ENCODE measurements around the gene MACROD1.
A peak's percentile ranks its signal among the peaks of the same experiment; 100 is the strongest.

Gene MACROD1

GRCh38 chr11:64165842-64166635 lies at the start of gene MACROD1:
Gene MACROD1 (minus strand): TSS chr11:64166113. CDS start chr11:64165994, 119 bp downstream.
- Histone ChIP-seq H3K4me1 (peaks cover 0 to 26% (median 16%) of the 10 kb centered on the region in 4 donors), H3K4me3 (peak within 1 kb of the TSS; percentile 59 to 62), H3K36me3 (no peaks in the 10 kb centered on the region), H3K9me3 (no peaks in the 10 kb centered on the region), H3K27me3 (no peaks in the 10 kb centered on the region), H3K27ac (peak within 1 kb of the TSS; percentile 63 to 75)
- peak; percentile 88 to 92 for DNase-seq
- TF ChIP-seq, protein P1, sequence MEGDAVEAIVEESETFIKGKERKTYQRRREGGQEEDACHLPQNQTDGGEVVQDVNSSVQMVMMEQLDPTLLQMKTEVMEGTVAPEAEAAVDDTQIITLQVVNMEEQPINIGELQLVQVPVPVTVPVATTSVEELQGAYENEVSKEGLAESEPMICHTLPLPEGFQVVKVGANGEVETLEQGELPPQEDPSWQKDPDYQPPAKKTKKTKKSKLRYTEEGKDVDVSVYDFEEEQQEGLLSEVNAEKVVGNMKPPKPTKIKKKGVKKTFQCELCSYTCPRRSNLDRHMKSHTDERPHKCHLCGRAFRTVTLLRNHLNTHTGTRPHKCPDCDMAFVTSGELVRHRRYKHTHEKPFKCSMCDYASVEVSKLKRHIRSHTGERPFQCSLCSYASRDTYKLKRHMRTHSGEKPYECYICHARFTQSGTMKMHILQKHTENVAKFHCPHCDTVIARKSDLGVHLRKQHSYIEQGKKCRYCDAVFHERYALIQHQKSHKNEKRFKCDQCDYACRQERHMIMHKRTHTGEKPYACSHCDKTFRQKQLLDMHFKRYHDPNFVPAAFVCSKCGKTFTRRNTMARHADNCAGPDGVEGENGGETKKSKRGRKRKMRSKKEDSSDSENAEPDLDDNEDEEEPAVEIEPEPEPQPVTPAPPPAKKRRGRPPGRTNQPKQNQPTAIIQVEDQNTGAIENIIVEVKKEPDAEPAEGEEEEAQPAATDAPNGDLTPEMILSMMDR (IDR thresholded peaks at IDR 0.05): no peak
- intact Hi-C loops (cut with DNase I; ENCODE audit: low total_unique reads): no loop called here

DNA sequence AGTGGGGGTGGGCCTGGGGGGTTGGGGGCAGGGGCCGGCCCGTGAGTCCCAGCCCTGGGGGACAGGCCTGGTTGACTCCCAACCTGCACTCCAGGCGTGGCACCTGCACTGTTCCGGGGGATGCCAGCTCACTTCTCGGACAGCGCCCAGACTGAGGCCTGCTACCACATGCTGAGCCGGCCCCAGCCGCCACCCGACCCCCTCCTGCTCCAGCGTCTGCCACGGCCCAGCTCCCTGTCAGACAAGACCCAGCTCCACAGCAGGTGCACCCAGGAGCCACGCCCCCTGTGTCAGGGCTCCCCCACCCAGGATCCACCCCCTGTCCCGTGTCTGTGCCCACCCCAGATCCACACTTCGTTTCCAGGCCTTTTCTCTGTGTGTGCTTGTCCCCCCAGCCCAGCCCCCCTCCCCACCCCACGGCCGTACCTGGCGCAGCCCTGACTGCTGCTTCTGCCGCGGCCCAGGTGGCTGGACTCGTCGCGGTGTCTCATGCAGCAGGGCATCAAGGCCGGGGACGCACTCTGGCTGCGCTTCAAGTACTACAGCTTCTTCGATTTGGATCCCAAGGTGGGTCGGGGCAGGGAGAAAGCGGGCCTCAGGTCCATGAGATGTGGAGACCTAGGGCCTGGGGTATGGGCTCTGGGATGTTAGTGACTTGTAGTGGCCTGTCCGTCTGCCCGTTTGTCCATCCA lies 45.4 kb upstream of the MACROD1 start:
- H3K27me3 ChIP-seq: no peaks in the 10 kb centered on the region

DNA sequence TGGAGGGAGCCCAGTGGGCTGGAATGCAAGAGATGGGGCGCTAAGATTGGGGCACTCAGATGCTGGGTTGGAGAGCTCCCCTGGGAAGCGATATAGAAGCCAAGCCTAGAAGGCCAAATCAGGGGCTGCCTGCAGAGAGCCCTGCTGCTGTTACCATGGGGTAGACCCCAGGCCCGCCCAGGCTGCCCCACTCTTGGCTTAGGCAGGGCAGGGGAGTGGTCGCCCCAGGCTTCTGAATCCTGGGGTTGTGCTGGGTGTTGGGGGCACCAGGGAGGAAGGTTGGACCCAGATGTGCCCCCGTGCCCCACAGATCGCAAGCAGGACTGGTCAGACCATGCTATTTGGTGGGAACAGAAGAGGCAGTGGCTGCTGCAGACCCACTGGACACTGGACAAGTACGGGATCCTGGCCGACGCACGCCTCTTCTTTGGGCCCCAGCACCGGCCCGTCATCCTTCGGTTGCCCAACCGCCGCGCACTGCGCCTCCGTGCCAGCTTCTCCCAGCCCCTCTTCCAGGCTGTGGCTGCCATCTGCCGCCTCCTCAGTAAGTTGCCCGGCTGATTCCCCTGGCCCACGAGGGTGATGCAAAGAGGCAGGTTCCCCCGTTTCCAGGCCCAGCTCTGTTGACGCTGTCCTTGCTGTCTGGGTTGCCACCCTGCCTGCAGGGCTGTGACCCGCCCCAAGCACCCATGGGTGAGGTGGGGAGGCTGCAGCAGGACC lies 44.5 kb upstream of the MACROD1 start:
- no peaks in the 10 kb centered on the region for H3K27me3 ChIP-seq
- H3K9me3 ChIP-seq: no peaks in the 10 kb centered on the region
- no peak overlapping the region for H3K4me3 ChIP-seq
- DNase-seq: no peak
- TF ChIP-seq, protein P1 (IDR thresholded peaks at IDR 0.05): no peak
- H3K36me3 ChIP-seq: peaks cover 0 to 45% (median 7%) of the 10 kb centered on the region in 3 donors
- H3K4me1 ChIP-seq: no peaks in the 10 kb centered on the region
- intact Hi-C loops (cut with DNase I; ENCODE audit: low total_unique reads): no loop called here
- H3K27ac ChIP-seq: no peak overlapping the region

More for the DNA sequence above, 45.4 kb upstream of the MACROD1 start:
- Histone ChIP-seq H3K4me3 (no peak overlapping the region), H3K4me1 (no peaks in the 10 kb centered on the region), H3K36me3 (peaks cover 0 to 38% (median 0%) of the 10 kb centered on the region in 3 donors), H3K9me3 (no peaks in the 10 kb centered on the region), H3K27ac (no peak overlapping the region)
- TF ChIP-seq, protein P1 (IDR thresholded peaks at IDR 0.05): no peak
- intact Hi-C loops (cut with DNase I; ENCODE audit: low total_unique reads): no loop called here
- DNase-seq: no peak

GRCh38 chr11:64209563-64209843 lies 43.6 kb upstream of the MACROD1 start:
- intact Hi-C loops (cut with DNase I; ENCODE audit: low total_unique reads): loop anchor here (5.0 kb wide), 1 partner anchor 58 kb away; no protein-coding TSS in a partner anchor
- TF ChIP-seq, protein P1 (IDR thresholded peaks at IDR 0.05): no peak
- H3K9me3 ChIP-seq: no peaks in the 10 kb centered on the region
- H3K4me1 ChIP-seq: peaks cover 0 to 4% (median 0%) of the 10 kb centered on the region in 4 donors
- peak in 1 of 2 donors; percentile 21 for DNase-seq
- no peak overlapping the region for H3K27ac ChIP-seq
- H3K27me3 ChIP-seq: no peaks in the 10 kb centered on the region
- H3K4me3 ChIP-seq: no peak overlapping the region
- peaks cover 0 to 51% (median 9%) of the 10 kb centered on the region in 3 donors for H3K36me3 ChIP-seq

GRCh38 chr11:64208796-64209562 lies 43.1 kb upstream of the MACROD1 start:
- no peak for DNase-seq
- no peaks in the 10 kb centered on the region for H3K27me3 ChIP-seq
- intact Hi-C loops (cut with DNase I; ENCODE audit: low total_unique reads): loop anchor here (5.0 kb wide), 1 partner anchor 58 kb away; no protein-coding TSS in a partner anchor
- H3K4me3 ChIP-seq: no peak overlapping the region
- H3K36me3 ChIP-seq: peaks cover 3 to 56% (median 13%) of the 10 kb centered on the region in 3 donors
- TF ChIP-seq, protein P1 (IDR thresholded peaks at IDR 0.05): no peak
- no peak overlapping the region for H3K27ac ChIP-seq
- H3K4me1 ChIP-seq: peaks cover 0 to 8% (median 2%) of the 10 kb centered on the region in 4 donors
- H3K9me3 ChIP-seq: no peaks in the 10 kb centered on the region

Data from tibial artery (tissue), 4 donors.